ENCODE results near the gene BABAM2. TPM values are rescaled to one million over a fixed set of nuclear protein-coding genes. Genes with fewer than 3 reads are reported as not detected.

The BABAM2 gene
- polyA plus RNA-seq, 3 donors: 33.2 to 52.8 (median 49.3) TPM

GRCh38 chr2:27901234-27901633 is 10.7 kb downstream of the BABAM2 start:
- Mint-ChIP-seq H3K4me3 (no peak overlapping the region), H3K9me3 (peaks cover 0 to 2% (median 0%) of the 10 kb centered on the region in 7 donors), H3K36me3 (peaks cover 53 to 63% of the 10 kb centered on the region in 2 donors), H3K4me1 (peaks cover 41% of the 10 kb centered on the region), H3K27ac (peak overlapping the region in 4 of 7 donors; percentile 23 to 78 (median 40)), H3K27me3 (ENCODE audit: low read depth in 3 of 3) (peaks cover 0 to 3% (median 0%) of the 10 kb centered on the region in 3 donors)
- Histone ChIP-seq H3K4me3 (replicated peaks in 1 of 3; ENCODE audit: low read depth in 2 of 3, low read length in 3 of 3) (no peak overlapping the region), H3K9me3 (replicated peaks in 1 of 2; ENCODE audit: control insufficient read depth in 1 of 2, insufficient read depth in 1 of 2, low read length in 2 of 2) (no peaks in the 10 kb centered on the region), H3K36me3 (replicated peaks in 1 of 2; ENCODE audit: control insufficient read depth in 1 of 2, insufficient read depth in 2 of 2, low read length in 2 of 2) (peaks cover 3 to 40% of the 10 kb centered on the region in 2 donors), H3K4me2 (replicated peaks; ENCODE audit: extremely low read depth, low read length, poor library complexity, severe bottlenecking) (no peak overlapping the region), H4K20me1 (ENCODE audit: insufficient read depth, low read length) (no peaks in the 10 kb centered on the region), H2AFZ (ENCODE audit: insufficient read depth, low read depth, low read length, poor library complexity, severe bottlenecking) (no peak overlapping the region), H3K79me2 (ENCODE audit: insufficient read depth, low read length) (peaks cover 74% of the 10 kb centered on the region), H3K4me1 (ENCODE audit: control insufficient read depth in 1 of 2, insufficient read depth in 2 of 2, low read length in 2 of 2) (peaks cover 24 to 33% of the 10 kb centered on the region in 2 donors), H3K9ac (ENCODE audit: insufficient read depth, low read length, poor library complexity, severe bottlenecking) (no peak overlapping the region), H3K27ac (ENCODE audit: low read depth in 1 of 2, low read length in 2 of 2) (peak overlapping the region in 1 of 2 donors; percentile 18), H3K27me3 (ENCODE audit: control insufficient read depth in 2 of 2, insufficient read depth in 2 of 2, low read length in 2 of 2) (no peaks in the 10 kb centered on the region)
- no CpG with 5 or more reads among the region's 1 CpG for WGBS (ENCODE audit: insufficient coverage)
- peak in 2 of 3 donors; percentile 25 to 54 for DNase-seq
- intact Hi-C loops (cut with micrococcal nuclease): no loop called here
- TF ChIP-seq, protein P1, sequence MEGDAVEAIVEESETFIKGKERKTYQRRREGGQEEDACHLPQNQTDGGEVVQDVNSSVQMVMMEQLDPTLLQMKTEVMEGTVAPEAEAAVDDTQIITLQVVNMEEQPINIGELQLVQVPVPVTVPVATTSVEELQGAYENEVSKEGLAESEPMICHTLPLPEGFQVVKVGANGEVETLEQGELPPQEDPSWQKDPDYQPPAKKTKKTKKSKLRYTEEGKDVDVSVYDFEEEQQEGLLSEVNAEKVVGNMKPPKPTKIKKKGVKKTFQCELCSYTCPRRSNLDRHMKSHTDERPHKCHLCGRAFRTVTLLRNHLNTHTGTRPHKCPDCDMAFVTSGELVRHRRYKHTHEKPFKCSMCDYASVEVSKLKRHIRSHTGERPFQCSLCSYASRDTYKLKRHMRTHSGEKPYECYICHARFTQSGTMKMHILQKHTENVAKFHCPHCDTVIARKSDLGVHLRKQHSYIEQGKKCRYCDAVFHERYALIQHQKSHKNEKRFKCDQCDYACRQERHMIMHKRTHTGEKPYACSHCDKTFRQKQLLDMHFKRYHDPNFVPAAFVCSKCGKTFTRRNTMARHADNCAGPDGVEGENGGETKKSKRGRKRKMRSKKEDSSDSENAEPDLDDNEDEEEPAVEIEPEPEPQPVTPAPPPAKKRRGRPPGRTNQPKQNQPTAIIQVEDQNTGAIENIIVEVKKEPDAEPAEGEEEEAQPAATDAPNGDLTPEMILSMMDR (IDR thresholded peaks at IDR 0.05): no peak

- Mint-ChIP-seq H3K9me3 (peaks cover 0 to 2% (median 0%) of the 10 kb centered on the region in 7 donors), H3K4me1 (peaks cover 35% of the 10 kb centered on the region), H3K27ac (peak overlapping the region in 1 of 7 donors; percentile 37), H3K27me3 (ENCODE audit: low read depth in 3 of 3) (peaks cover 0 to 1% (median 0%) of the 10 kb centered on the region in 3 donors), H3K4me3 (no peak overlapping the region), H3K36me3 (peaks cover 51 to 60% of the 10 kb centered on the region in 2 donors)
- peaks cover 74% of the 10 kb centered on the region for H3K79me2 ChIP-seq (ENCODE audit: insufficient read depth, low read length)
- H4K20me1 ChIP-seq (ENCODE audit: insufficient read depth, low read length): no peaks in the 10 kb centered on the region
- H3K27ac ChIP-seq (ENCODE audit: low read depth in 1 of 2, low read length in 2 of 2): no peak overlapping the region
- no CpG with 5 or more reads among the region's 1 CpG for WGBS (ENCODE audit: insufficient coverage)
- no peaks in the 10 kb centered on the region for H3K27me3 ChIP-seq (ENCODE audit: control insufficient read depth in 2 of 2, insufficient read depth in 2 of 2, low read length in 2 of 2)
- no peak overlapping the region for H3K4me2 ChIP-seq (replicated peaks; ENCODE audit: extremely low read depth, low read length, poor library complexity, severe bottlenecking)
- H3K4me1 ChIP-seq (ENCODE audit: control insufficient read depth in 1 of 2, insufficient read depth in 2 of 2, low read length in 2 of 2): peaks cover 15 to 25% of the 10 kb centered on the region in 2 donors
- H3K9me3 ChIP-seq (replicated peaks in 1 of 2; ENCODE audit: control insufficient read depth in 1 of 2, insufficient read depth in 1 of 2, low read length in 2 of 2): no peaks in the 10 kb centered on the region
- TF ChIP-seq, protein P1 (IDR thresholded peaks at IDR 0.05): no peak
- no peak overlapping the region for H2AFZ ChIP-seq (ENCODE audit: insufficient read depth, low read depth, low read length, poor library complexity, severe bottlenecking)
- H3K4me3 ChIP-seq (replicated peaks in 1 of 3; ENCODE audit: low read depth in 2 of 3, low read length in 3 of 3): no peak overlapping the region
- peaks cover 0 to 33% of the 10 kb centered on the region in 2 donors for H3K36me3 ChIP-seq (replicated peaks in 1 of 2; ENCODE audit: control insufficient read depth in 1 of 2, insufficient read depth in 2 of 2, low read length in 2 of 2)
- no peak overlapping the region for H3K9ac ChIP-seq (ENCODE audit: insufficient read depth, low read length, poor library complexity, severe bottlenecking)
- no peak for DNase-seq
- intact Hi-C loops (cut with micrococcal nuclease): no loop called here
Observed at GRCh38 chr2:27902098-27902497, 11.6 kb downstream of the BABAM2 start.
